ENCODE results near the gene PPID.

PPID gene

DNA sequence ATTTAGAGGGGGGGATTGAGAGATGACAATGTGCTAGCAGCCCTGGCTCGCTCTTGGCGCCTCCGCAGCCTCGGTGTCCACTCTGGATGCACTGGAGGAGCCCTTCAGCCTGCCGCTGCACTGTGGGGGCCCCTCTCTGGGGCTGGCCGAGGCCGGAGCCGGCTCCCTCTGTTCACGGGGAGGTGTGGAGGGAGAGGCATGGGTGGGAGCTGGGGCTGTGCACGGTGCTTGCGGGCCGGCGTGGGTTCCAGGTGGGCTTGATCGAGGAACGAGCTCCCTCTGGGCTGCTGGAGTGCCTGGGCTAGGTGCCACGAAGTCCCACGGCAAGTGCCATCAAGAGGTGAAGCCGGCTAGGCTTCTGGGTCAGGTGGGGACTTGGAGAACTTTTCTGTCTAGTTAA lies 58.4 kb downstream of the PPID start:
- DNase-seq, result no peak

DNA sequence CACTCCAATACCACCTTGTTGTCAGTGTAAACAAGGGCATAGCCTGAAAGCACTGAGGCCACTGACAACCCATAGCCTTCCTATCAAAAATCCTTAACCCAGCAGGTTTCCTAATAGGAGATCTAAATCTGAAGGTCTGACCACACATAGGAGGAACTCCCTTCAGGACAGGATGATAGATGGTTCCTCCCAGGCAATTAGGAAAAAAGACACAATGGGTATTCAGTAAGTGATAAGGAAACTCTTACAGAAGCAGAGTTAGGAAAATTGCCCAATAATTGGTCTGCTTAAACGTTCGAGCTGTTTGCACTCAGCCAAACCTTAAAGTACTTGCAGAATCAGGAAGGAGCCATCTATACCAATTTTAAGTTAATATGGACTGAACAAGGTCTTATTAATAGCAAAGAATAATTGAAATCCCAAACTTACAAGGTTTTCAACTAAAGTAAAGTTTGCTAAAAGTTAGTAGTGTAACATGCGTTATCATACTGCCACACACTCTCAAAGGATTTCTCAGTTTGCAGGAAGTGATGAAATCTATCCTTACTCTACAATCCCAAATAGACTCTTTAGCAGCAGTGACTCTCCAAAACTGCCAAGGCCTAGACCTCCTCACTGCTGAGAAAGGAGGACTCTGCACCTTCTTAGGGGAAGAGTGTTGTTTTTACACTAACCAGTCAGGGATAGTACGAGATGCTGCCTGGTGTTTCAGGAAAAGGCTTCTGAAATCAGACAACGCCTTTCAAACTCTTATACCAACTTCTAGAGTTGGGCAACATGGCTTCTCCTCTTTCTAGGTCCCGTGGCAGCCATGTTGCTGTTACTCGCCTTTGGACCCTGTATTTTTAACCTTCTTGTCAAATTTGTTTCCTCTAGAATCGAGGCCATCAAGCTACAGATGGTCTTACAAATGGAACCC lies 59.2 kb downstream of the PPID start:
- DNase-seq, result peak; percentile 61 to 66

DNA sequence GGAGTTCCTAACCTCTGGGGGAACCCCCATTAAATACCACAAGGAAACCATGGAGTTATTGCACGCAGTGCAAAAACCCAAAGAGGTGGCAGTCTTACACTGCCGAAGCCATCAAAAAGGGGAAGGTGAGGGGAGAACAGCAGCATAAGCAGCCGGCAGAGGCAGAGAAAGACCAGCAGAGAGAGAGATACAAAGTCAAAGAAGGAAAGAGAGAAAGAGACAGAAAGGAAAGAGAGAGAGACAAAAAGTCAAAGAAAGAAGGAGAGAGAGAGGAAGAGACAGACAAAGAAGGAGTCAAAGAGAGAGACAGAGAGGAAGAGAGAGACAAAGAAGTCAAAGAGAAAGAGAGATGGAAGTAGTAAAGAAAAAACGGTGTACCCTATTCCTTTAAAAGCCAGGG lies 59.9 kb downstream of the PPID start:
- peak; percentile 58 to 70 for DNase-seq
